ENCODE data around the gene TMED4.

TMED4 gene

GRCh38 chr7:44622342-44623151 is 40.5 kb upstream of the TMED4 start:
- peak overlapping the region; percentile 59 for H3K27ac ChIP-seq (ENCODE audit: low read length)
- no peak overlapping the region for H2AFZ ChIP-seq (ENCODE audit: low read depth, low read length)
- peaks cover 18% of the 10 kb centered on the region for H3K36me3 ChIP-seq (replicated peaks; ENCODE audit: low read depth, low read length)
- H3K27me3 ChIP-seq (ENCODE audit: low read depth, low read length) = no peaks in the 10 kb centered on the region
- peaks cover 15% of the 10 kb centered on the region for H4K20me1 ChIP-seq (ENCODE audit: insufficient read depth, low read length)
- peak overlapping the region; percentile 89 for H3K4me2 ChIP-seq (ENCODE audit: low read length)
- TF ChIP-seq, protein P1, sequence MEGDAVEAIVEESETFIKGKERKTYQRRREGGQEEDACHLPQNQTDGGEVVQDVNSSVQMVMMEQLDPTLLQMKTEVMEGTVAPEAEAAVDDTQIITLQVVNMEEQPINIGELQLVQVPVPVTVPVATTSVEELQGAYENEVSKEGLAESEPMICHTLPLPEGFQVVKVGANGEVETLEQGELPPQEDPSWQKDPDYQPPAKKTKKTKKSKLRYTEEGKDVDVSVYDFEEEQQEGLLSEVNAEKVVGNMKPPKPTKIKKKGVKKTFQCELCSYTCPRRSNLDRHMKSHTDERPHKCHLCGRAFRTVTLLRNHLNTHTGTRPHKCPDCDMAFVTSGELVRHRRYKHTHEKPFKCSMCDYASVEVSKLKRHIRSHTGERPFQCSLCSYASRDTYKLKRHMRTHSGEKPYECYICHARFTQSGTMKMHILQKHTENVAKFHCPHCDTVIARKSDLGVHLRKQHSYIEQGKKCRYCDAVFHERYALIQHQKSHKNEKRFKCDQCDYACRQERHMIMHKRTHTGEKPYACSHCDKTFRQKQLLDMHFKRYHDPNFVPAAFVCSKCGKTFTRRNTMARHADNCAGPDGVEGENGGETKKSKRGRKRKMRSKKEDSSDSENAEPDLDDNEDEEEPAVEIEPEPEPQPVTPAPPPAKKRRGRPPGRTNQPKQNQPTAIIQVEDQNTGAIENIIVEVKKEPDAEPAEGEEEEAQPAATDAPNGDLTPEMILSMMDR (IDR thresholded peaks at IDR 0.05; ENCODE audit: low read depth, low read length) = no peak
- no peak for TF ChIP-seq EZH2phosphoT487 (IDR thresholded peaks at IDR 0.05; ENCODE audit: low read depth)
- H3K4me3 ChIP-seq (ENCODE audit: low read length) = peak overlapping the region; percentile 66
- H3K9ac ChIP-seq (ENCODE audit: low read length) = peak overlapping the region; percentile 48
- H3K79me2 ChIP-seq (ENCODE audit: low read length) = peaks cover 86% of the 10 kb centered on the region
- H3K4me1 ChIP-seq (ENCODE audit: low read length) = peaks cover 34% of the 10 kb centered on the region
- H3K9me3 ChIP-seq (ENCODE audit: insufficient read depth, low read length) = no peaks in the 10 kb centered on the region

DNA sequence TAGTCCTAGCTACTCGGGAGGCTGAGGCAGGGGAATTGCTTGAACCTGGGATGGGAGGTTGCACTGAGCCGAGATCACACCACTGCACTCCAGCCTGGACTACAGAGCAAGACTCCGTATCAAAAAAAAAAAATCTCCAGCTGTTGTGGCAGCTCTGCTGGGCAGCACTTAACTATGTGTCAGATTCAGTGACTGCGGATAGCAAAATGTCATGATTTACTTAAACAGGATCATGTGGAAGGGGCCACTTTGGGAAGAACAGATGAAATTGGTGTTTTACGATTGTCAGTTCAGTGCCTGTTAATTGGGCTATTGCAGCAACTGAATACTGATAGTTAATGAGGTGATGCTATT is 39.7 kb upstream of the TMED4 start:
- Histone ChIP-seq H3K27me3 (ENCODE audit: low read depth, low read length) (no peaks in the 10 kb centered on the region), H3K4me1 (ENCODE audit: low read length) (peaks cover 40% of the 10 kb centered on the region), H2AFZ (ENCODE audit: low read depth, low read length) (no peak overlapping the region), H3K36me3 (replicated peaks; ENCODE audit: low read depth, low read length) (peaks cover 18% of the 10 kb centered on the region), H3K4me3 (ENCODE audit: low read length) (no peak overlapping the region), H4K20me1 (ENCODE audit: insufficient read depth, low read length) (peaks cover 20% of the 10 kb centered on the region), H3K9me3 (ENCODE audit: insufficient read depth, low read length) (no peaks in the 10 kb centered on the region), H3K79me2 (ENCODE audit: low read length) (peaks cover 93% of the 10 kb centered on the region), H3K9ac (ENCODE audit: low read length) (no peak overlapping the region), H3K4me2 (ENCODE audit: low read length) (no peak overlapping the region), H3K27ac (ENCODE audit: low read length) (no peak overlapping the region)
- TF ChIP-seq EZH2phosphoT487 (IDR thresholded peaks at IDR 0.05; ENCODE audit: low read depth) = no peak
- TF ChIP-seq, protein P1 (IDR thresholded peaks at IDR 0.05; ENCODE audit: low read depth, low read length) = no peak

DNA sequence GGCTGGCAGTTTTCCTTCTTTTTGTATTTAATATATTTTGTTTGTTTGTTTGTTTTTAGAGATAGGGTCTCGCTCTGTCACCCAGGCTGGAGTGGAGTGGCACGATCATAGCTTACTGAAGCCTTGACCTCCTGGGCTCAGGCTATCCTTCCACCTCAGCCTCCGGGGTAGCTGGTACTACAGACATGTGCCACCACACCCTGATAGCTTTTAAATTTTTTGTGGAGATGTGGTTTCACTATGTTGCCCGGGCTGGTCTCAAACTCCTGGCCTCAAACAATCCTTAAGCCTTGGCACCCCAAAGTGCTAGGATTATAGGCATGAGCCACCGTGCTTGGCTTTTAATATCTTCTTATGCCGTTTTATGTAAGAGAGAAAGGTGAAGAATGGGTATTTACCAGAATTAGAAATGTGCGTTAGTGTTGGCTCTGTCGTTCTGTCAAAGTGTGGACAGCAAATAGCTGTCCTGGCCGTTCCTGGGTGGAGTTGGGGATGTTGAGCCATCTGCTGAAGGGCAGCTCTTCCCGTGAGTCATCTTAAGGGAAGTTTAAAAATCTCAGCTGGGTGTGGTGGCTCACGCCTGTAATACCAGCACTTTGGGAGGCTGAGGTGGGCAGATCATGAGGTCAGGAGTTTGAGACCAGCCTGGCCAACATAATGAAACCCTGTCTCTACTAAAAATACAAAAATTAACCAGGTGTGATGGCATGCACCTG is 39.2 kb upstream of the TMED4 start:
- no peak overlapping the region for H3K4me3 ChIP-seq (ENCODE audit: low read length)
- H3K4me2 ChIP-seq (ENCODE audit: low read length) = no peak overlapping the region
- H3K4me1 ChIP-seq (ENCODE audit: low read length) = peaks cover 40% of the 10 kb centered on the region
- no peaks in the 10 kb centered on the region for H3K27me3 ChIP-seq (ENCODE audit: low read depth, low read length)
- TF ChIP-seq, protein P1 (IDR thresholded peaks at IDR 0.05; ENCODE audit: low read depth, low read length) = no peak
- TF ChIP-seq EZH2phosphoT487 (IDR thresholded peaks at IDR 0.05; ENCODE audit: low read depth) = no peak
- no peak overlapping the region for H2AFZ ChIP-seq (ENCODE audit: low read depth, low read length)
- H3K27ac ChIP-seq (ENCODE audit: low read length) = no peak overlapping the region
- peaks cover 20% of the 10 kb centered on the region for H4K20me1 ChIP-seq (ENCODE audit: insufficient read depth, low read length)
- H3K36me3 ChIP-seq (replicated peaks; ENCODE audit: low read depth, low read length) = peaks cover 13% of the 10 kb centered on the region
- H3K9me3 ChIP-seq (ENCODE audit: insufficient read depth, low read length) = no peaks in the 10 kb centered on the region
- peaks cover 90% of the 10 kb centered on the region for H3K79me2 ChIP-seq (ENCODE audit: low read length)
- H3K9ac ChIP-seq (ENCODE audit: low read length) = no peak overlapping the region

GRCh38 chr7:44618753-44619152 is 36.7 kb upstream of the TMED4 start:
- no peak overlapping the region for H3K27ac ChIP-seq (ENCODE audit: low read length)
- no peaks in the 10 kb centered on the region for H3K9me3 ChIP-seq (ENCODE audit: insufficient read depth, low read length)
- H3K9ac ChIP-seq (ENCODE audit: low read length) = no peak overlapping the region
- no peak overlapping the region for H2AFZ ChIP-seq (ENCODE audit: low read depth, low read length)
- H3K4me1 ChIP-seq (ENCODE audit: low read length) = peaks cover 47% of the 10 kb centered on the region
- no peak overlapping the region for H3K4me3 ChIP-seq (ENCODE audit: low read length)
- peaks cover 41% of the 10 kb centered on the region for H4K20me1 ChIP-seq (ENCODE audit: insufficient read depth, low read length)
- no peaks in the 10 kb centered on the region for H3K27me3 ChIP-seq (ENCODE audit: low read depth, low read length)
- TF ChIP-seq EZH2phosphoT487 (IDR thresholded peaks at IDR 0.05; ENCODE audit: low read depth) = no peak
- TF ChIP-seq, protein P1 (IDR thresholded peaks at IDR 0.05; ENCODE audit: low read depth, low read length) = no peak
- no peak overlapping the region for H3K4me2 ChIP-seq (ENCODE audit: low read length)
- peaks cover 96% of the 10 kb centered on the region for H3K79me2 ChIP-seq (ENCODE audit: low read length)
- no peaks in the 10 kb centered on the region for H3K36me3 ChIP-seq (replicated peaks; ENCODE audit: low read depth, low read length)

Measured in OCI-LY3 (cell line).